HK-2 (cell line): ENCODE data around the gene SMCO3.

Experiments
- DNase-seq: peaks from one replicate; pipeline ENCODE4 v3.0.0-alpha.2; 2018; ENCODE audit not compliant: unreplicated experiment

Gene SMCO3

GRCh38 chr12:14827043-14827442, 13.1 kb upstream of the SMCO3 start:
- no peak for DNase-seq

- no peak for DNase-seq
Observed at GRCh38 chr12:14826491-14826890, 12.5 kb upstream of the SMCO3 start.

DNA sequence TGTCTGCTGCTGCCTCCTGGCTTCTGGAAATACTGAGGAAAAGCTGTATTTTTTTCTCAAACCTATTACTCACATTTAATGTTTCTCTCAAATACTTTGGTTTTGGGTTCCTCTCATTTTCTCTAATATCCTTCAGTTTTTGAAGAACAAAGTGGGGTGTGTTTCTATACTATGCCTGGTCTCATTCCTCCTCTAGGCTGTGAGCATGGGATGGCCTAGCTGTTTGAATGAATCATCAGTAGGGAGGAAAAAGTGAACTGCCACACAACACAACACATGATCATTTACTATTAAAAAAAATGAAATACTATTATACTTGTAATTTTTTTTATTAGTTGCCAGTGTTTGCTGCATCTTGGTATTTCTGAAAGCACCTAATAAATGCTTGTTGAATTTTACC, 11.3 kb upstream of the SMCO3 start:
- DNase-seq: no peak

DNA sequence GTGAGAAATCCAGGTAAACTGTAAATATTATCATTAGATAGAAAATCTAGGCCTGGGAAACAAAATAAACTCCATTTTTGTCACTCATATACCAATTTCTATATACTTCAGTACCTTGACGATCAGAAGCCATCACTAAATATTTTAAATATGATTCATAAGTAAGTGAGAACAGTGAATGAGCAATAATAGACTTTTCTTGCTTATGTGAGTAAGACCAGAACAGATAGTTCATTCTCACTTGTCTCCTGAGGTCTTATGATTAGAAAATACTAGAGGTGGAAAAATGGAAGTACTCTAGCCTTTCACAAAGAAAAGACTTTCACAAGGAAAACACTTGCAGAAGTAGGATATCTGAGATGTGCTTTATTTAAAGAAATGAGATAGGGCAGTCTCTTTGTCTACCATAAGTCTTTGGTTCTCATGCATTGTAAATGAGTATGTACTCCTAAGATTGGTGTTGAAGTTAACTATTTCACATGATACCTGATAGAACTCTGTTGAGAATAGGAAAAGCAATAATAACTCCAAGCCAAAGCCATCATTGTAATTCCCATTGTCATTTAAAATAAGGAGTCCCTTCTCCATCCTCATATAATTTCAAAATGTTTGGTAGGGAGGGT, 10.1 kb upstream of the SMCO3 start:
- no peak for DNase-seq

GRCh38 chr12:14811486-14811885, 2.5 kb downstream of the SMCO3 start:
- DNase-seq: no peak

- peak; percentile 26 for DNase-seq
Observed at GRCh38 chr12:14810953-14811483, 3.0 kb downstream of the SMCO3 start.

DNA sequence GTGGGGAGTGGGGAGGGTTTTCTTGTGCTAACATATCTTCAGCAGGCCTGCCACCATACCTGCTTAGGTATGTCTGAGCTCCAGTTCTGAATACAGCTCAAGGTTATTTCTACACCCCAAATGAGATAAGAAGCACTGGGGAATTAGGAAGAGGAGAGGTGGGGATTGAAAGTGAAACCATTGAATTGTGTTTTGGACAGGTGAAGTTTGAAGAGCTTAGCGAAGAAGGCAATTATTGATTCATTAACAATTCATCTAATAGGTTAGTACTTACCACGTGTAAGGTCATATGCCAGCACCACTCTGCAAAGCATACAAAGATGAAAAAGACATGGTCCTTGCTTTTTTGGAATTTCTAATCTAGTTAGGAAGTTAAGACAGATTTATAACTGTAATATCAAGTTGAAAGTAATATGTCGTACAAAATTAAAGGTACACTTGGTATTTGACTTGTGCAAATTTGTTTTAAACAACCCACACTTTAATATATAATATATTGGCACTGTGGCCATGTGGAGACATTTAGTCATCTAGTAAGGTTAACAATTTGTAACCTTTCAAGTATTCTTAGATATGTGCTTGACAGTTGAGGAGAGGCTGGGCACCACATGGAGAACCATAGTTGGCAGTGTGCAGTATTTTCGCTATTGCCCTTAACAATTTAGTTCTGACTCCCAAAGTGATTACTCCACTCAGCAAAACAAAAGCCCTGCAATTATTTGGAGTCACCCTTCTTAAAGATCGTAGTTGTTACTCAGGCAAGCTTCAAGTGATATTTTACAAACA, 3.6 kb downstream of the SMCO3 start:
- no peak for DNase-seq

DNA sequence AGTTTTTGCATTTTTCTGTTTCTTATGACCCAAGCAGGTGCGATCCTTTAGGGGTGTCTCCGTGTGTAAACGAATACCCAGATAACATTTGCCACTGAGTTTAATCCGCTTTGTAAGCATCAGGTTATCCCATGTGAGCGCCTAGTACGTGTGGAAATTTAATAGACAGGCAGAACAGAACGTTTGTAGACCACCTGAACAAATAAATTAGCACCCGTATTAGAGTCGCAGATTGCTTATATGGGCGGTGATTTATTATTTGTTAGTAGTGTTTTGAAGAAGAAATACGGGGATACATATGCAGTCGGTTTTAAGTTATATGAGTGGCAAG, 10.2 kb downstream of the SMCO3 start:
- no peak for DNase-seq

DNA sequence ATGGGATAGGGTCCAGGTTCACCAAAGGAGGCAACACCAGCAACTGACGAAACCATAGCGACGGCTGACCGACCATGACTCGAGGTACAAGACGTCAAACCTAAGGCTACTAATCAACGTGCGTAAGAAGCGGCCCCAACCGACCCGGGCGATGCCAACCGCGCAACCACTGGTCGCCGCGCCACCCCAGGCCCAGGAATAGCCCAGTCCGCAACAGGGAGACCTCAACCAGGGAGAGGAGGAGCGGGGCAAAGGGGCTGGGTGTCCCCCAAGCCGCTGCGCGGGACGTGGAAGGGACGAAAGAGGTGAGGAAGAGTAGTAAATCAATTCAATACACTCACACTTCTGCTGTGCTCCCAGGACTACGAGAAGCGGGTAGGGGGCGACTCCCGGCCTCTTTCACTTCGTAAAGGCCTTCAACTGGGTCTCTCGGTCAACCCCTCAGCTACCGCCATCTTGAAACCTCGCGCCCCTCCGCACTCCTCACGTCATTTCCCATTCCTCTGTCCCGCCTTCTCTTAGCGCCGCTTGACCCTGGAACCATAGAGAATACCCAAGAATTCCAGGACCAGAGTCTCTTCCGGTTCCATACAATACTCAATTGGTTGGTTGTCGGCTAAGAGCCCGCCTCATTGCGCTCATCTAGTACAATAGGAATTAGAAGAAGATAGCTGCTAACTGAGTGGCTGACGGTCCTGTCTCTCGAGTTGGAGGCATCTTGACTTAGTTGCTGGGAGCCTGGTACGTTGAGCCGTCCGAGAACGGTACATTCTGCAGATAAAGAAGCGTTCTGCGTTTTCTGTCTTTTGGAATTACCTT, 10.8 kb downstream of the SMCO3 start, which contains the start of the genes C12orf60 and WBP11:
C12orf60 (plus strand) TSS at position 660 of the 819 bp plus-strand sequence. CDS start 19,266 bp downstream, outside the sequence.
WBP11 (minus strand) TSS at position 468 of the 819 bp plus-strand sequence. CDS start 2,095 bp downstream, outside the sequence.
- peak; percentile 93 for DNase-seq

DNA sequence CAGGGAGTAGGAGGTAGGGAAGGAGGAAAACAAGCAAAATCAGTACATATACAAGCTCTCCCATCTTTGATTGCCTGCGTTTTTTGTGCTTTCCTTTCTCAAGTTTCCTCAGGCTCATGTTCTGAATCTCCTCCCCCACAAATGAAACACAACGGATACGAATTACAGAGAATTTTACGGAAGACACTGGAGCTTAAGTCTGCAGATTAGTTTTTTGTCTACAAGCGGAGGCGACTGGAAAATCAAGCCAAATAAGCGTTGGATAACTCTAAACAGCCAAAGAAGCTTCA, 11.3 kb downstream of the SMCO3 start:
- no peak for DNase-seq

- DNase-seq: no peak
Observed at GRCh38 chr12:14802247-14802646, 11.7 kb downstream of the SMCO3 start.

- DNase-seq: no peak
Observed at GRCh38 chr12:14795028-14795448, 18.9 kb downstream of the SMCO3 start.

DNA sequence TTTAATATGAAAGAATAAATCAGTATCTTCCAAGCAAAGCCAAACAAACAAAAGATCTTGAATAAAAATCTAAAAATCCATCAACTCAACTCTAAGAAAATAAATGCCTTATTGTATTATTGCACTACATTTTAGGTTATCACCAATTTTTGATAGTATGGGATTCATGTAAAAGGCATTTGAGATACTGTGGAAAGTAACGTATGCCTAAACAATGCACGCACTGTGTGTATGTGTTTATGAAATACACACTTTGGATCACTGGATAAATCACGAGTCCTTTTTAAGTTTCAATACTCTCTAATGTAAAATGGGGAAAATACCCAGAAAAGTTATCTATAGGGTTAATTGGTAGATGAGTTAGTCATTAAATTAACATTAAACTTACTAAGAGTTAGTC, 28.4 kb downstream of the SMCO3 start:
- no peak for DNase-seq

DNA sequence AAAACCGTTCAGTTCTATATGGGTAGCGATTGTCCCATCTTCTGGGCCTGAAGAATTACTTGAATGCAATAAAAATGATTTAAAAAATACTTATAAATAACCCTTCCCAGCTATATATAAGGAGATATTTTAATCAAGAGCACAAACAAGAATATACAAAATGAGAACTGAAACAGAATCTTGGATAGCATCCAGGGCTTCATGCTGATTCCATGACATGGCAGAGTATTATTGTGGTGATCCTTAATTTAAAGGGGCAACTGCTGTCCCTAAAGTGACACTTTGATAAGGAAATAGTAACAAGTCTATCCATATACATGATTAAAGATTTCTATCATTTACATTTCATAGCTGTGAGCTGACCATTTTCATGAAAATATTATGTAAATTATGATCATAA, 29.5 kb downstream of the SMCO3 start:
- DNase-seq: no peak

- no peak for DNase-seq
Observed at GRCh38 chr12:14782756-14783155, 31.2 kb downstream of the SMCO3 start.

DNA sequence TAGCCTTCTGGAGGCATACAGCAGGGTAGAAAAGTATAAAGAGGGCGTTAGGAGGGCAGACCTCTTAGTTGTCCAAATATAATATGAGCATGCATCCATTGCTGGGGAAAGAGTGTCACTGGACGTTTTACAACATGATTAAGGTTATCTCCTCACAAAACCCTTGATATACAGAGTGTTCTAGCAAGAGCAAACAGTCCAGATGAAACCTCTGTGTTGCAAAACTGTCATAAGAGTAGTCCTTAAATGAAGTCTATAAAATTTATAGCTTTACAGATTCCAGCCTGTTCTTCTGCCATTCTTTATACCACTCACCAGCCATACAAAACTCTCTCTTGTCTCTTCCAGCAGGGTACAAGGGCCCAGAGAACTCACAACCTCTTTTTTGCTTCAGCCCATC, 32.4 kb downstream of the SMCO3 start:
- DNase-seq: no peak

GRCh38 chr12:14780859-14781258, 33.1 kb downstream of the SMCO3 start:
- DNase-seq: no peak

DNA sequence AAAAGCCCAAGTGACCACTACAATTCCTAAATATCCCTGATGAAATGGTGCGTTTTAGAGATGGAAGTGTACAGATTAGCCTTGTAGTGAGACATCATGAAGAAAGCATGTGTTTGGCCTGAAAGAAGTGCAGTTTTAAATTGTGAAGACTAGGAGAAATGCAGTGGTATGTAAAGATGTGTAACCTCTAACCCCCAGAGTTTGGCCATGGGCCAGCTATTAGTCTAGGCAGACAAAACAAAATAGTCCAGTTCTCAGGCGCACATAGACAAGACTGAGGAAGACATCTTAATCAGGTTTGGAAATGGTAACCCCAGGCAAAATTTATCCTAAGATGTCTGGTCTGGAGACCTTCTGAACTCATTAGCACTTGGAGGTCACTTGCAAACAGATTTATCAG, 34.1 kb downstream of the SMCO3 start:
- no peak for DNase-seq

- no peak for DNase-seq
Observed at GRCh38 chr12:14777271-14777670, 36.7 kb downstream of the SMCO3 start.

DNA sequence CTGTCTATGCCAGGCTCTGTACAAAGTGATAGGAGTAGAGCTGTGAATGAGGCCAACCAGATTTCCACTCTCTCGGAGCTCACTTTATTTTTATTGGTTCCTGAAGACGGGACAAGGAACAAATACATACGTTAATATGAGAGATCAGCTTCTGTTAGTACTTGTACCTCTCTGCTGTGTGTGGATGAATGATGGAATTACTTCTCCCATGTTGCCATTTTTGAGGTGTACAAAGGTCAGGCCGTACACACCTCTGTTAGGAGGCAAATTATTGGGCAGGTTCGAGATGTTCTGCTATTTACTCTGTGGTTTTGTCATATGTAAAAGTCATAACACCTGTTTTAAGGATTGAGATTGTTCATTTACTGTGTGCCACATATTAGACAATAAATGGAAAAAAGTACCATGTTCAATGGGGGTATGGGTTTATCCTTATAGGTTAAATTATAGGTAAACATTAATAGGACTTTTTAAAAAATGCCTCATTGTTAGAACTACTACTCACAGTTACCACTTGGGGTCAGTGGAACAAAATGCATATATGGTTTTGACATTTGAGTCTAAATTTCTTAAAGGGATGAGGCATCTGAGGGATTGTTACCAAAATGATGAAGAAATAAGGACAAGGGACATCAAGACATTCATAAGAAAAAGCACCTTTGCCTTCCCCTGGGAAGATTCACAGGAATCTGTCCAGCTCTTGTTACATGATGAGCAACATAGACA, 37.6 kb downstream of the SMCO3 start:
- DNase-seq: no peak

- DNase-seq: no peak
Observed at GRCh38 chr12:14775636-14775980, 38.4 kb downstream of the SMCO3 start.
